Keratinocyte (primary cell): ENCODE data around the gene AOPEP. TPM values are rescaled to one million over a fixed set of nuclear protein-coding genes. Genes with fewer than 3 reads are reported as not detected.

Source experiments
- DNase-seq: peaks from one replicate; pipeline ENCODE4 v3.0.0-alpha.2; 2011; ENCODE audit warnings: low read depth, missing footprints, low spot score
- FAIRE-seq: peaks from 2 replicates; lab custom pipeline; 2011; peaks lifted over from hg19 to GRCh38; lab: Jason Lieb, UNC
- H2AFZ ChIP-seq: 2 replicates; pipeline ENCODE4 v1.6.0; 2012; ENCODE audit warnings: low read length, control low read depth, inconsistent platforms; ENCODE audit not compliant: control insufficient read depth
- H3K27ac ChIP-seq: 2 replicates; pipeline ENCODE4 v1.5.1; 2011; ENCODE audit warnings: low read length; ENCODE audit not compliant: control insufficient read depth, insufficient read depth
- H3K27me3 ChIP-seq: 3 replicates; pipeline ENCODE4 v1.6.0; 2011; ENCODE audit warnings: low read length; ENCODE audit not compliant: control insufficient read depth, insufficient read depth; ENCODE audit errors: extremely low read depth
- H3K36me3 ChIP-seq, 2 experiments: 2 replicates in 1 of 2; 3 replicates in 1 of 2; pipeline ENCODE4 v1.5.1; 2011; ENCODE audit warnings: low read length in 2 of 2, mild to moderate bottlenecking in 1 of 2; ENCODE audit not compliant: control insufficient read depth in 2 of 2, insufficient read depth in 2 of 2; ENCODE audit errors: extremely low read depth in 1 of 2
- H3K4me1 ChIP-seq: 3 replicates; pipeline ENCODE4 v1.5.1; 2011; ENCODE audit warnings: low read length; ENCODE audit not compliant: control insufficient read depth, insufficient read depth; ENCODE audit errors: extremely low read depth
- H3K4me2 ChIP-seq: 3 replicates; pipeline ENCODE4 v1.6.0; 2011; ENCODE audit warnings: low read depth, low read length; ENCODE audit not compliant: control insufficient read depth, insufficient read depth; ENCODE audit errors: extremely low read depth
- H3K4me3 ChIP-seq, 3 experiments: fragments of 200-600 bp in 1 of 3; sonication (generic) in 1 of 3; 2 replicates in 2 of 3; 3 replicates in 1 of 3; pipeline ENCODE4 v1.5.1; 2011 to 2016; ENCODE audit warnings: low read length in 3 of 3, mild to moderate bottlenecking in 3 of 3, control low read depth in 2 of 3, inconsistent platforms in 1 of 3, low read depth in 1 of 3, mixed read lengths in 1 of 3, mixed run types in 1 of 3, moderate library complexity in 1 of 3; ENCODE audit not compliant: control insufficient read depth in 2 of 3, insufficient read depth in 2 of 3; ENCODE audit errors: extremely low read depth in 1 of 3
- H3K79me2 ChIP-seq: 2 replicates; pipeline ENCODE4 v1.6.0; 2012; ENCODE audit warnings: low read length; ENCODE audit not compliant: control insufficient read depth, insufficient read depth
- H3K9ac ChIP-seq: 3 replicates; pipeline ENCODE4 v1.6.0; 2011; ENCODE audit warnings: low read length; ENCODE audit not compliant: control insufficient read depth, insufficient read depth; ENCODE audit errors: extremely low read depth
- H3K9me1 ChIP-seq: 3 replicates; pipeline ENCODE4 v1.6.0; 2011; ENCODE audit warnings: low read length; ENCODE audit not compliant: control insufficient read depth, insufficient read depth; ENCODE audit errors: extremely low read depth
- H3K9me3 ChIP-seq: 2 replicates; pipeline ENCODE4 v1.5.1; 2012; ENCODE audit warnings: low read depth, low read length; ENCODE audit not compliant: control insufficient read depth
- H4K20me1 ChIP-seq: 3 replicates; pipeline ENCODE4 v1.6.0; 2011; ENCODE audit warnings: low read length; ENCODE audit not compliant: control insufficient read depth, insufficient read depth; ENCODE audit errors: extremely low read depth
- EZH2 ChIP-seq: IDR thresholded peaks from one replicate; pipeline ENCODE4 v1.6.1; 2012; ENCODE audit warnings: inconsistent platforms, mild to moderate bottlenecking, low read length, moderate library complexity
- dilution Hi-C: fragments of 300-500 bp; cut with MboI; formaldehyde crosslinking; loops from one replicate; pipeline ENCODE4 v1.7.0; 2020; ENCODE audit warnings: low sequenced_read_pairs; ENCODE audit not compliant: extremely low pct_ligation_motif_present
- polyA plus RNA-seq, 5 experiments: library from polyadenylated mRNA; depleted of rRNA in 3 of 5; stranded (reverse) in 3 of 5; stranded (forward) in 1 of 5; unstranded in 1 of 5; fragments of >200 nt; gene quantifications; 1 replicate in 1 of 5; 2 replicates in 3 of 5; 3 replicates in 1 of 5; pipeline versions ENCODE4 v1.2.1 to v1.2.3, GENCODE V29; 2011 to 2012; ENCODE audit warnings: missing spikeins in 2 of 5, low read depth in 1 of 5, low replicate concordance in 1 of 5
- TF ChIP-seq, protein P1 (sequence below), 3 experiments: IDR thresholded peaks in 1 of 3; conservative IDR thresholded peaks in 1 of 3; optimal IDR thresholded peaks in 1 of 3; 2 replicates in 2 of 3; 3 replicates in 1 of 3; pipeline versions ENCODE3 to v1.5.1; 2011; ENCODE audit warnings: low read length in 3 of 3, mild to moderate bottlenecking in 3 of 3, moderate library complexity in 2 of 3, control low read depth in 1 of 3, inconsistent platforms in 1 of 3; ENCODE audit not compliant: insufficient read depth in 2 of 3; ENCODE audit errors: extremely low read depth in 1 of 3

The AOPEP gene
- polyA plus RNA-seq, 1 donor (not counting 4 experiments of a cell fraction or from before 2014, with no cell fraction given): 27.0 TPM

DNA sequence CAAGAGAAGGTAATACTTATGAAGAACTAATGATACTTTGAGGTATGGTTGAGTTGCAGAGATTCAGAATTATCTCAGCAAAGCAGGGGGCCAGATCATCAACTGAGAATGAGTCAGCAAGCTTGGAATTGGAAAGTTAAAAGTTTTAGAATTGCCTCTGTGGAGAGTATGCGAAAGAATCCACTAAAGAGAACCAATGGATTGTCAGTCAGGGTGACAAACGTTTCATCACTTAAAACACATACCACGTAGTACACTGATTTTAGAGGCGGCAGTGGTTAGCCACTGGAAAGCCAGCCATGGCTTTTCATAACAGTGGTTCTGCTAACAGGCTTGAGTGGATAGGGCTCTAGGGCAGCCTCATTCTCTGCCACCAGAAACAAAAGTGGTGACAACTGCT, 30.7 kb downstream of the AOPEP start:
- Histone ChIP-seq H3K27ac (no peak overlapping the region), H3K9me3 (no peaks in the 10 kb centered on the region), H4K20me1 (no peaks in the 10 kb centered on the region), H2AFZ (no peak overlapping the region), H3K36me3 (peaks cover 5 to 7% of the 10 kb centered on the region in 2 experiments), H3K9me1 (no peaks in the 10 kb centered on the region), H3K27me3 (no peaks in the 10 kb centered on the region), H3K4me1 (no peaks in the 10 kb centered on the region), H3K4me2 (no peak overlapping the region), H3K79me2 (no peaks in the 10 kb centered on the region), H3K4me3 (no peak overlapping the region), H3K9ac (no peak overlapping the region)
- no peak for DNase-seq
- TF ChIP-seq, protein P1, sequence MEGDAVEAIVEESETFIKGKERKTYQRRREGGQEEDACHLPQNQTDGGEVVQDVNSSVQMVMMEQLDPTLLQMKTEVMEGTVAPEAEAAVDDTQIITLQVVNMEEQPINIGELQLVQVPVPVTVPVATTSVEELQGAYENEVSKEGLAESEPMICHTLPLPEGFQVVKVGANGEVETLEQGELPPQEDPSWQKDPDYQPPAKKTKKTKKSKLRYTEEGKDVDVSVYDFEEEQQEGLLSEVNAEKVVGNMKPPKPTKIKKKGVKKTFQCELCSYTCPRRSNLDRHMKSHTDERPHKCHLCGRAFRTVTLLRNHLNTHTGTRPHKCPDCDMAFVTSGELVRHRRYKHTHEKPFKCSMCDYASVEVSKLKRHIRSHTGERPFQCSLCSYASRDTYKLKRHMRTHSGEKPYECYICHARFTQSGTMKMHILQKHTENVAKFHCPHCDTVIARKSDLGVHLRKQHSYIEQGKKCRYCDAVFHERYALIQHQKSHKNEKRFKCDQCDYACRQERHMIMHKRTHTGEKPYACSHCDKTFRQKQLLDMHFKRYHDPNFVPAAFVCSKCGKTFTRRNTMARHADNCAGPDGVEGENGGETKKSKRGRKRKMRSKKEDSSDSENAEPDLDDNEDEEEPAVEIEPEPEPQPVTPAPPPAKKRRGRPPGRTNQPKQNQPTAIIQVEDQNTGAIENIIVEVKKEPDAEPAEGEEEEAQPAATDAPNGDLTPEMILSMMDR (optimal IDR thresholded peaks at IDR 0.05 in 1 of 3, IDR thresholded peaks at IDR 0.05 in 1 of 3, conservative IDR thresholded peaks at IDR 0.05 in 1 of 3; ENCODE audit: extremely low read depth in 1 of 3, insufficient read depth in 2 of 3, low read length in 3 of 3): no peak
- no peak for TF ChIP-seq EZH2
- FAIRE-seq: no peak
- dilution Hi-C loops: no loop called here

DNA sequence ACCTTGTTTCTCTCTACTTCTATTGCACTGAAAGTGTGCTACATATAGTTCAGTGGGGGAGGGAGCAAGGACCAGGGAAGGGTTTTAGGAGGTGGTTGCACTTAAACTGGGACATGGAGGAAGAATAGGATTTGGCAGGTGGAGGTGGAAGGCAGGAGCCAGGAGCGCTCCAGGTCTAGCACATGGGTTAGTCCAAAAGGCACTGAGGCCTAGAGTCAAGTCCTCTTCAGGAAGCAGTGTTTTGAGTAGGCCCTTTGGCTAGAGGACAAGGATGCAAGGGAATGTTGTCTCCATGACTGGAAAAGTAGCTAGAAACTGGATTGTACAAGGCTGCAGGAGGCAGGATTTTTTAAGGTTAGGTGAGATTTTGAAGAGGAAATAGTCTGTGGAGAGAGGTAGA, 31.5 kb downstream of the AOPEP start:
- no peaks in the 10 kb centered on the region for H3K9me1 ChIP-seq
- dilution Hi-C loops: no loop called here
- no peak overlapping the region for H3K27ac ChIP-seq
- no peaks in the 10 kb centered on the region for H3K79me2 ChIP-seq
- no peaks in the 10 kb centered on the region for H4K20me1 ChIP-seq
- H3K9ac ChIP-seq: no peak overlapping the region
- H2AFZ ChIP-seq: no peak overlapping the region
- H3K4me3 ChIP-seq: no peak overlapping the region
- no peak for TF ChIP-seq EZH2
- TF ChIP-seq, protein P1 (optimal IDR thresholded peaks at IDR 0.05 in 1 of 3, IDR thresholded peaks at IDR 0.05 in 1 of 3, conservative IDR thresholded peaks at IDR 0.05 in 1 of 3; ENCODE audit: extremely low read depth in 1 of 3, insufficient read depth in 2 of 3, low read length in 3 of 3): no peak
- no peak overlapping the region for H3K4me2 ChIP-seq
- no peaks in the 10 kb centered on the region for H3K9me3 ChIP-seq
- H3K4me1 ChIP-seq: no peaks in the 10 kb centered on the region
- DNase-seq: no peak
- FAIRE-seq: no peak
- no peaks in the 10 kb centered on the region for H3K27me3 ChIP-seq
- peaks cover 5 to 7% of the 10 kb centered on the region in 2 experiments for H3K36me3 ChIP-seq
